Lower lobe of right lung (tissue), 2 donors: ENCODE results near the gene PELI2. TPM values are rescaled to one million over a fixed set of nuclear protein-coding genes. Genes with fewer than 3 reads are reported as not detected.
A peak's percentile ranks its signal among the peaks of the same experiment; 100 is the strongest.

Experiments used
- ATAC-seq, 2 donors: fragments of 200-7000 bp; cut with Tn5 transposase; one replicate each; pipeline ENCODE4 v1.9.1; 2020 to 2022; ENCODE audit warnings: mild to moderate bottlenecking in 2 of 2, moderate library complexity in 2 of 2
- DNase-seq: peaks from one replicate; pipeline ENCODE4 v3.0.0-alpha.2; 2020
- H3K27ac ChIP-seq: fragments of 200-600 bp; one replicate; pipeline ENCODE4 v1.8.0; 2022
- H3K27me3 ChIP-seq: fragments of 200-600 bp; one replicate; pipeline ENCODE4 v1.8.0; 2022; ENCODE audit warnings: low read depth
- H3K36me3 ChIP-seq: fragments of 200-600 bp; one replicate; pipeline ENCODE4 v1.8.0; 2022; ENCODE audit warnings: mild to moderate bottlenecking
- H3K4me1 ChIP-seq: fragments of 200-600 bp; one replicate; pipeline ENCODE4 v1.8.0; 2022
- H3K4me3 ChIP-seq: fragments of 200-600 bp; one replicate; pipeline ENCODE4 v1.8.0; 2022; ENCODE audit warnings: mild to moderate bottlenecking
- H3K9me3 ChIP-seq: fragments of 200-600 bp; one replicate; pipeline ENCODE4 v1.8.0; 2022
- CTCF ChIP-seq: fragments of 200-600 bp; IDR thresholded peaks from one replicate; pipeline ENCODE4 v1.8.0; 2022; ENCODE audit warnings: antibody characterized with exemption, mild to moderate bottlenecking
- intact Hi-C: fragments of 100-400 bp; cut with DNase I; formaldehyde crosslinking; loops from one replicate; pipeline ENCODE4 v1.11.0; 2022
- total RNA-seq: library from RNA; stranded (reverse); fragmentation: NEBNext Ultra II Directional; extraction: Animal tissue kit (Norgen Biotek cat#: 25700); gene quantifications from one replicate; pipeline ENCODE4 v1.2.1, GENCODE V29; 2021
- donor health status: DM: no; HTN: yes; CAD: no; lungs with severe emphysema.

PELI2 gene
- total RNA-seq, 1 donor from 2014 or later, result 22.2 TPM

DNA sequence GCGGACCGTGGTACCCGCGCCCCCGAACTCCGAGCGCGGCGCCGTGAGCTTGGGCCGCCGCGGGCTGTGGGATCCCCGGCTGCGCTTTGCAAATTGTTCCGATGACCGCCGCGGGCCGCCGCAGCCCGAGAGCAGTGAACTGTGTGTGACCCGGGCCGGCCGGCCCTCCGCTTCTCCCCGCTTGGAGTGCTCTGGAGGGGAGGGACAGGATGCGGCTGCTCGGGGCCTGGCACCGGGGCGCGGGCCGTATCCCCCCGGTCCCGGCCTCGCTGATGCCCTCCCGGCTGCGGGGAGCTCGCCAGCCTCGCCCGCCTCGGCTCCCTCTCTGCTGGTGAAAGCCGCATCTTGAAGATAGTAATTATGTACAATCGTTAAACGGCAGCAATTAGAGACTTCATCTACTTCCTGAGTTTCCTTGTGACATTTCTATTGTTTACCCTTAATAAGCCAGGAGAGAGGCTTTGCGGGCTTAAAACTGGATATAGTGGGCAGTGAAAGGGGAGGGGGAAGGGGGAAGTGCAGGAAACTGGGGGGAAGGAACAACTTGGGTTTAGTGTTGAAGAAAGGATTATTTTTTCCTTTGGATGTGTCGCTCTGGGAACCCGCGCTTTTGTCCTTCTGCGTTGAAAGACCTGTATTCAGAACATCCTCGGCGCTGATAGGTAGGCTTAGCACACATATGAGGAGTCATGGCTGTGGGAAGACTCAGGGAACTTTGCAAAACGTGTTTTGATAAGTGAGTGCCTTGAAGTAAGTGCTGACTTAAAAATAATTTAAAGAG is 1.2 kb downstream of the PELI2 start:
- Histone ChIP-seq H3K36me3 (no peaks in the 10 kb centered on the region), H3K27ac (peak overlapping the region; percentile 90), H3K9me3 (no peaks in the 10 kb centered on the region), H3K4me3 (peak overlapping the region; percentile 79), H3K4me1 (peaks cover 23% of the 10 kb centered on the region), H3K27me3 (no peaks in the 10 kb centered on the region)
- DNase-seq, result peak; percentile 73
- intact Hi-C loops, result no loop called here
- peak; percentile 71 for ATAC-seq
- TF ChIP-seq CTCF, result no peak

DNA sequence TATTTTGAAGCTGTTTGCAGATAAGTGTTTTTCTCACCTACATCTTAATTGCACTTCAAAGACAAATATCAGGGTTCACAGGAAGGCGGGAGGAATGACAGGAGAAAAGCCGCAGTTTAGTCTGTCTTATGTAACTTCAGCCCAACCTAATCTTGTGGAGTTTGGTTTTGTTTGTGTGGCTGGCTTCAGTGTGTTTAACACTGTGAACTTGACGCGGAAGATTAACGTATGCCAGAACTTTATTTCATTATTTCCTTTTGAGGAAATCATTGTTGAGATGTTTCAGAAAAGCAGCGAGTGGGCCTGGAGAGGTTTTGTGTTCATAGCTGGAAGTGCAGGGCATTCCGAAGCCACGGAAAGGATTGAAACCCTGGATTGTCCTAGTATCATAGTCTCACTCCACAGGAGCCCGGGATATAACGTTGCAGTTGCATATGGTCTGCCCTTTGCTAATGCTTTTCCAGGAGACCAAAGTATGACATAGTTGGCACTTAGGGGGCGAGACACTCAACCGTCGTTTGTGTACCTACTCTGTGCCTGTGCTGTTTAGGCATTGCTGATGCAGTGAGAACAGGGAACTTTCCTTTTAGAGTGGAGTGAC is 2.0 kb downstream of the PELI2 start:
- peak in 1 of 2 donors; percentile 10 for ATAC-seq
- Histone ChIP-seq H3K27ac (peak overlapping the region; percentile 90), H3K4me1 (peaks cover 30% of the 10 kb centered on the region), H3K9me3 (no peaks in the 10 kb centered on the region), H3K4me3 (peak overlapping the region; percentile 79), H3K36me3 (no peaks in the 10 kb centered on the region), H3K27me3 (no peaks in the 10 kb centered on the region)
- no peak for TF ChIP-seq CTCF
- intact Hi-C loops, result no loop called here
- DNase-seq, result no peak

DNA sequence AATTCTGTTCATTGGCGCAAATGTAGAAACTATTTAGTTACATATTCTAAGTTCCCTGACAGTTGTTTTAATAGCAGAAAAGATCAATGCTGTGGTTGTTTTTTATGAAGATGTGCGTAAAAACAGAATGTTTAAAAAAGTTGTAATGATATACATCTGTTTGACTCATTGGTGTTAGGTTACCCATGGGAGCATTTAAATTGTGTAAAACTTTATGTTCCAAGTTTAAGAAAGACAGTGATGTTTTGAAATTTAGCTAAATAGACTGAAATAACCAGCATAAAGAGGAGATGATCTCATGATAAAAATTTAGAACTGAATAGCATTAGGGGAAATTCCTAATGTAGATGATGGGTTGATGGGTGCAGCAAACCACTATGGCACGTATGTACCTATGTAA is 3.6 kb downstream of the PELI2 start:
- Histone ChIP-seq H3K27me3 (no peaks in the 10 kb centered on the region), H3K9me3 (no peaks in the 10 kb centered on the region), H3K27ac (no peak overlapping the region), H3K36me3 (no peaks in the 10 kb centered on the region), H3K4me3 (no peak overlapping the region), H3K4me1 (peaks cover 30% of the 10 kb centered on the region)
- no peak for TF ChIP-seq CTCF
- DNase-seq (no peak), ATAC-seq (no peak)
- intact Hi-C loops, result no loop called here

GRCh38 chr14:56122301-56122700 is 4.1 kb downstream of the PELI2 start:
- no peak overlapping the region for H3K4me3 ChIP-seq
- DNase-seq (no peak), ATAC-seq (no peak)
- no peaks in the 10 kb centered on the region for H3K27me3 ChIP-seq
- H3K36me3 ChIP-seq, result no peaks in the 10 kb centered on the region
- peaks cover 30% of the 10 kb centered on the region for H3K4me1 ChIP-seq
- intact Hi-C loops, result no loop called here
- TF ChIP-seq CTCF, result no peak
- no peaks in the 10 kb centered on the region for H3K9me3 ChIP-seq
- H3K27ac ChIP-seq, result no peak overlapping the region

- ATAC-seq (no peak), DNase-seq (no peak)
- H3K27ac ChIP-seq, result no peak overlapping the region
- intact Hi-C loops, result no loop called here
- no peak overlapping the region for H3K4me3 ChIP-seq
- H3K4me1 ChIP-seq, result peaks cover 33% of the 10 kb centered on the region
- H3K36me3 ChIP-seq, result no peaks in the 10 kb centered on the region
- no peaks in the 10 kb centered on the region for H3K27me3 ChIP-seq
- no peak for TF ChIP-seq CTCF
- H3K9me3 ChIP-seq, result no peaks in the 10 kb centered on the region
Measured at GRCh38 chr14:56124327-56124726, 6.1 kb downstream of the PELI2 start.
